Measurements from ENCODE around the gene OR56A1. TPM values are rescaled to one million over a fixed set of nuclear protein-coding genes. Genes with fewer than 3 reads are reported as not detected.

OR56A1 gene
- polyA plus RNA-seq, 1 donor: 0.01 TPM

DNA sequence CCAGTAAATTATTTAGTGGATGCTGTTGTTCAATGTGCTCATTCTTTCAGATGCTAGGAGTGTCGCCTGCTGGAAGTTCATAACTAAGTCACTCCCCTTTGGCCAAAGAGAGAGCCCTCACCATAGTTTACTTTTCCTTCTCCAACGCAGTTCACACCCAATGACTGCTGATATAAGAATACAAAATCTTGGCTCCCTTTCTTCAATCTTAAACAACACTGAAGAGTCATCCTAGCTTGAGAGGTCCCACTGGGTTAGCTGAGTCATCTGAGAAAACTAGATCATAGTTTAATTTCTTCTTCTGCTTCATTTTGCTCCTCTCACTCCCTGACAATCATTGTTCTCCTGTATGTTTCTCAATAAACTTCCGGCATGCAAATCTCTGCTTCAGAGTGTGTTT, 38.4 kb downstream of the OR56A1 start:
- Histone ChIP-seq H3K4me3 (ENCODE audit: low read length) (no peak overlapping the region), H3K9me3 (ENCODE audit: control insufficient read depth, low read depth, low read length) (no peaks in the 10 kb centered on the region), H3K36me3 (ENCODE audit: control insufficient read depth, insufficient read depth, low read length) (no peaks in the 10 kb centered on the region), H3K27me3 (ENCODE audit: control insufficient read depth, insufficient read depth, low read length) (no peaks in the 10 kb centered on the region), H3K4me1 (ENCODE audit: control insufficient read depth, insufficient read depth, low read length) (no peaks in the 10 kb centered on the region), H3K27ac (ENCODE audit: low read length) (no peak overlapping the region)
- no CpG with 5 or more reads among the region's 3 CpGs for WGBS (ENCODE audit: insufficient coverage, low lambda C conversion rate)
- no peak for DNase-seq

GRCh38 chr11:5989203-5989602, 41.4 kb downstream of the OR56A1 start:
- H3K27me3 ChIP-seq (ENCODE audit: control insufficient read depth, insufficient read depth, low read length): no peaks in the 10 kb centered on the region
- DNase-seq: no peak
- no peak overlapping the region for H3K4me3 ChIP-seq (ENCODE audit: low read length)
- H3K9me3 ChIP-seq (ENCODE audit: control insufficient read depth, low read depth, low read length): no peaks in the 10 kb centered on the region
- WGBS (ENCODE audit: insufficient coverage, low lambda C conversion rate): no CpG with 5 or more reads among the region's 4 CpGs
- H3K36me3 ChIP-seq (ENCODE audit: control insufficient read depth, insufficient read depth, low read length): no peaks in the 10 kb centered on the region
- H3K27ac ChIP-seq (ENCODE audit: low read length): no peak overlapping the region
- no peaks in the 10 kb centered on the region for H3K4me1 ChIP-seq (ENCODE audit: control insufficient read depth, insufficient read depth, low read length)

DNA sequence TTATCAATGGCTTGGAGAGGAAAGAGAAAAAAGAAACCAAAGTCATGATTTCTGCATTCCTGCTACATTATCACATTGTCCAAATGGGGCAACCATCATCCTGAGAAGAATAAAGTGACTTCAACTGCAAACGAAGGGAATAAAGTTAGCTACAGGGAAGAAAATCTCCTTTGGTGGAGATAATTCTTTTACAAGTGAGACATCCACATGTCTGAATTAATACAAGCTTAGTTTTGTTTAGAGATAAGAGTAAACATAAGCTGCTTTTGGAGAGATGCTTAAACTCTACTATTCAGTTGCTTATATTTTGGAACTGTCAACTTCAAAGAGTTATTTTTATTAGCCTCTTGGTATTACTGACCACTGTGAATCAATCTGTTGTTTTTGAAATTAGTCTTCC, 43.7 kb downstream of the OR56A1 start, which contains the start of gene OR52L1:
Gene OR52L1, minus strand, starts transcription at position 101 of the 400 bp plus-strand sequence. Its CDS starts 55 bp downstream, at position 46.
- DNase-seq: no peak
- H3K9me3 ChIP-seq (ENCODE audit: control insufficient read depth, low read depth, low read length): no peaks in the 10 kb centered on the region
- H3K4me3 ChIP-seq (ENCODE audit: low read length): no peak within 1 kb of the TSS
- no peaks in the 10 kb centered on the region for H3K36me3 ChIP-seq (ENCODE audit: control insufficient read depth, insufficient read depth, low read length)
- H3K4me1 ChIP-seq (ENCODE audit: control insufficient read depth, insufficient read depth, low read length): no peaks in the 10 kb centered on the region
- H3K27me3 ChIP-seq (ENCODE audit: control insufficient read depth, insufficient read depth, low read length): no peaks in the 10 kb centered on the region
- 100% methylated on average over 1 of the region's 1 CpG for WGBS (ENCODE audit: insufficient coverage, low lambda C conversion rate)
- no peak within 1 kb of the TSS for H3K27ac ChIP-seq (ENCODE audit: low read length)

DNA sequence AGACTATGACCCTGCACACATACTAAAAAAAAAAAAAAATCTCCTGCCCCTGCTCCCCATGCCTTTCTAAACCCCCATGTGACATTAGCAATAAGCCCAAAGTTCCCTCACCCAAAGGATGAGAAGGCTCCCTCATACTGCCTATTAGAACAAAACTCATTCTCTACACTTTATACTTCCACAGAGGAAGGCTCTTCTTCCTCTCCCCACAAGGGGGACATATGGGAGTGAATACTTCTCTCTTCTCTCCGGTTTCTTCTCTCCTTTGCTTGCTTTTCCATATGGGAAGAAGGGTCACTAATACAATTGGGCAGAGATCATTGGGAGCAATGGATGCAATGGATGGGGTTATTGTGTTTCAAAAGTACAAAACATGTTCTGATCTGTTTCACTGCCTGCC, 47.1 kb downstream of the OR56A1 start:
- Histone ChIP-seq H3K27ac (ENCODE audit: low read length) (no peak overlapping the region), H3K27me3 (ENCODE audit: control insufficient read depth, insufficient read depth, low read length) (no peaks in the 10 kb centered on the region), H3K4me3 (ENCODE audit: low read length) (no peak overlapping the region), H3K9me3 (ENCODE audit: control insufficient read depth, low read depth, low read length) (no peaks in the 10 kb centered on the region), H3K4me1 (ENCODE audit: control insufficient read depth, insufficient read depth, low read length) (no peaks in the 10 kb centered on the region), H3K36me3 (ENCODE audit: control insufficient read depth, insufficient read depth, low read length) (no peaks in the 10 kb centered on the region)
- no CpG with 5 or more reads among the region's 1 CpG for WGBS (ENCODE audit: insufficient coverage, low lambda C conversion rate)
- DNase-seq: no peak

- Histone ChIP-seq H3K4me1 (ENCODE audit: control insufficient read depth, insufficient read depth, low read length) (no peaks in the 10 kb centered on the region), H3K27ac (ENCODE audit: low read length) (no peak overlapping the region), H3K9me3 (ENCODE audit: control insufficient read depth, low read depth, low read length) (no peaks in the 10 kb centered on the region), H3K36me3 (ENCODE audit: control insufficient read depth, insufficient read depth, low read length) (no peaks in the 10 kb centered on the region), H3K4me3 (ENCODE audit: low read length) (no peak overlapping the region), H3K27me3 (ENCODE audit: control insufficient read depth, insufficient read depth, low read length) (no peaks in the 10 kb centered on the region)
- 88% methylated on average over 1 of the region's 1 CpG for WGBS (ENCODE audit: insufficient coverage, low lambda C conversion rate)
- no peak for DNase-seq
These were observed 57.0 kb downstream of the OR56A1 start for GRCh38 chr11:5973530-5973929.

Other genes starting within 250 kb of the OR56A1 start
- not detected for gene OR52N5, start 247.4 kb downstream of the OR56A1 start, polyA plus RNA-seq
- not detected for gene OR52N1, start 239.5 kb downstream of the OR56A1 start, polyA plus RNA-seq
- not detected for gene OR52N2, start 221.8 kb downstream of the OR56A1 start, polyA plus RNA-seq
- gene OR52E6, start 188.9 kb downstream of the OR56A1 start, polyA plus RNA-seq: not detected
- gene OR52E8, start 173.1 kb downstream of the OR56A1 start, polyA plus RNA-seq: not detected
- not detected for gene OR52E4, start 150.1 kb downstream of the OR56A1 start, polyA plus RNA-seq
- not detected for gene OR52E5, start 137.6 kb downstream of the OR56A1 start, polyA plus RNA-seq
- not detected for gene OR56A3, start 88.5 kb downstream of the OR56A1 start, polyA plus RNA-seq
- not detected for gene OR56A5, start 62.3 kb downstream of the OR56A1 start, polyA plus RNA-seq
- gene OR52L1, start 43.8 kb downstream of the OR56A1 start, polyA plus RNA-seq: not detected
- not detected for gene OR56A4, start 23.8 kb downstream of the OR56A1 start, polyA plus RNA-seq
- gene OR56B4, start 76.9 kb upstream of the OR56A1 start, polyA plus RNA-seq: 0.19 TPM
- not detected for gene OR52B2, start 139.6 kb upstream of the OR56A1 start, polyA plus RNA-seq
- gene OR52W1, start 168.5 kb upstream of the OR56A1 start, polyA plus RNA-seq: 0.10 TPM
- 1.2 TPM for gene C11orf42, start 174.8 kb upstream of the OR56A1 start, polyA plus RNA-seq
- gene FHIP1B, start 203.9 kb upstream of the OR56A1 start, polyA plus RNA-seq: 104 TPM
- 0.16 TPM for gene CNGA4, start 208.3 kb upstream of the OR56A1 start, polyA plus RNA-seq
- 0.55 TPM for gene CCKBR, start 229.1 kb upstream of the OR56A1 start, polyA plus RNA-seq